Globus pallidus (tissue), 1 donor: ENCODE results near the gene CLRN1.
"Not testable (repeated sequence)": the region's sequence is repeated elsewhere in the genome, so short reads cannot be mapped to it uniquely, and the experiment has no call there.

Experiments
- DNase-seq: peaks from one replicate; pipeline ENCODE4 v3.0.0-alpha.2; 2015; ENCODE audit warnings: low spot score

The CLRN1 gene, protein sequence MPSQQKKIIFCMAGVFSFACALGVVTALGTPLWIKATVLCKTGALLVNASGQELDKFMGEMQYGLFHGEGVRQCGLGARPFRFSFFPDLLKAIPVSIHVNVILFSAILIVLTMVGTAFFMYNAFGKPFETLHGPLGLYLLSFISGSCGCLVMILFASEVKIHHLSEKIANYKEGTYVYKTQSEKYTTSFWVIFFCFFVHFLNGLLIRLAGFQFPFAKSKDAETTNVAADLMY

DNA sequence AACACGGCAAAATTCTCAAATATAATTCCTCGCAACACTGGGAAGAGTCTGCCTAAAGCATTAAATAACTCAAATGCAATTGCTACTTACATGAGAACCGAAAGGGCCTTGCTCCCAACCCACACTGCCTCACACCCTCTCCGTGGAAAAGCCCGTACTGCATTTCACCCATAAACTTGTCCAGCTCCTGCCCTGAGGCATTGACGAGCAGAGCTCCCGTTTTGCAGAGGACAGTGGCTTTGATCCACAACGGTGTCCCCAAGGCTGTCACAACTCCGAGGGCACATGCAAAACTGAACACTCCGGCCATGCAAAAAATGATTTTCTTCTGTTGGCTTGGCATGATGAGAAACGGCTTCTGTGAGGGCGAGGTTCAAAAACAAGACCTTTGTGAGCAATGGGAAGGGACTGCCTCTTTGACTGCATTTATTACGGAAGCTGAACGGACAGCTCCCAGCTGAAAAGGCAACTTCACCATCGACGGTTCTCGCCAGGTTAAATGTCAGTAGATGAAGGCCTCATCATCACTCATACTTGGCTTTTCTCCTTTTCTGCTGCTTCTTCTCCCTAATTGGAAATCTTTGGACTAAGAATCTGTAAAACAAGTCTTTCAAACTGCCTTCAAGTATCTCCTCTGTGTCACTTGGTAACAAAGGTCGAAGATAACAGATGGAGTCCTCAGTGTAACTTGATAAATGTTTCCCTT, at the start of gene CLRN1:
Gene CLRN1, minus strand, starts transcription at position 362 of the 706 bp plus-strand sequence. Its CDS starts 19 bp downstream, at position 343.
- DNase-seq: no peak

DNA sequence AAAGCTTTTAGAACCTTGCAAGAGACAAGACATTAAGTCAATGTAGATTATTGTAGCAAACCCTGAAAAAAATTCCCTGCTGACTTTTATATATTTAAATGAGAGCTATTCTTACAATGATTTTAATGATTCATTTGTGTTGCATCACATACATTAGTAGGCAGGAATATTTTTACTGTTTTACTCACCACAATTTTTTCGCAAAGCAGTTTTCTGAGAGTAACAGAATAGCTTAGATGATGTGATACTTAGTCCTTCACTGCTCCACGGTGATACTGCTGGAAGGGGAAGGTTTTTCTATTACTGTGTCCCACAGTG, 43.9 kb upstream of the CLRN1 start:
- DNase-seq: no peak

DNA sequence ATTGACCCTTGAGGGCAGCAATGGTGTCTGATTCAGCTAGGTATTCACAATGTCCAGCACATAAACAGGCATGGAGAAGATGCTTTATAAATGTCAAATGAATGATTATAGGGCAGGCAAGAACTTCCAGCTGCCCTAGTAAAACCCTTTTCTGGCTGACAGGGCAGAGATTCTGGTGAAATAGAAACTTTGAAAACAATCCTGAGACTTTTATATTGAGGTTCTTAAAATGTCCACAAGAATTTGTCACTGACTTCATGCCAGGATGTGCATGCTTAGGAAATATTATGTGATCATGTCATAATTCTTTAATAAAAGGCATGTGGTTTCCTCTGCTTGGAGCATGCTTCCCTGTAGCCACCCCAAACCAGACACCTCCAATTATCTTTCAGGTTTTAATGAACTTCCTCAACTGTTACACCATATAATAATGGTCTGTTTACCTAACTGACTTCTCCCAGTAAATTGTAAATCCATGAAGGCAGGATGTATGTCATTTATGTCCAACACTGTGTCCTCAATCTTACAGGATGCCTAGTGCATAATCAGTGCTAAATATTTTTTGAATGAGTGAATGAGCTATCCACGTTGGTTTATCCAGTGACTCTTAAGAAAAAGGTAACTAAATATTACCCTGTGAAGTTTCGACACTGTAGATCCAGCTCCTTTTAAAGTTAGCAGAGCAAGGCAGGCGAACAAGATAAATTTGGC, 43.4 kb upstream of the CLRN1 start:
- DNase-seq: no peak

DNA sequence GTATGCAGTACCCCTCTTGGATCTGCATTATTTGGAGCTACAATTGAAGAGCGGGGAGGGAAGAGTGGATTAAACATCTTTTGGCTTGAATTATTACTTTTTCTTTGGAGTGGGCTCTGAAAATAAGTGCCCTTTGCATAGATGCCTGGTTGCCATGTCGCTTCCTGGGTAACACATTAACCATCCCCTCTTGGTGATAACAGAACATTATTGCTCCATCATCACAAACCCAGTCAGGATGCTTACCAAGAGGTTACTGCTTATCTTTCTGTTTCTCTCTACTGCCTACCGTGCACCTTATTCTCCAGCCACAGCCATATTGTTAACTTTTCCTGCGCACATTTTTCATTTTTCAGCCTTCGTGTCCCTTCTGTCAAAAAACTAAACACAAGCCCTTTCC, 42.7 kb upstream of the CLRN1 start:
- no peak for DNase-seq

DNA sequence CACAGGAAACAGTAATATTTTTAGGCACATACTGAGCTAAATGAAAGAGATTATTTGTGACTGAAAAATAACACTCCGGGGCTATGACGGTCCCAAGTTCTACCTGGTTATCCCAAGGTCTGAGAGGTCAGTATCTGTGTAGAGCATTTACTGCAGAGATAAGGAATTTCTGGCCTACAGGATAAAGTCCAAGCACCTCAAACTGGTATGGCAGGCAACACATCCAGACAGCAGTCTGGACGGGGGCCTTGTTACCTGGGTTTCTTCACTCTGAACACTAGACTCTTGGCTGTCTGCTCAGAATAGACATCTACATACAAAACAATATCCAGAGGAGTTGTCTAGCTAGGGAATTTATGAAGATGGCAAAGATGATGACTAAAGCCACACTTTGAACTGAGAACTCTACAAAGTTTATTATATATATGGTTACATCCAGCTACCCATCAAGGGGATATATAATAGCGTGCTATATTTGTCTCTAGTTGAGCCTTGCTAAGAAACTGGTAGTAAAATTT, 42.0 kb upstream of the CLRN1 start:
- no peak for DNase-seq

DNA sequence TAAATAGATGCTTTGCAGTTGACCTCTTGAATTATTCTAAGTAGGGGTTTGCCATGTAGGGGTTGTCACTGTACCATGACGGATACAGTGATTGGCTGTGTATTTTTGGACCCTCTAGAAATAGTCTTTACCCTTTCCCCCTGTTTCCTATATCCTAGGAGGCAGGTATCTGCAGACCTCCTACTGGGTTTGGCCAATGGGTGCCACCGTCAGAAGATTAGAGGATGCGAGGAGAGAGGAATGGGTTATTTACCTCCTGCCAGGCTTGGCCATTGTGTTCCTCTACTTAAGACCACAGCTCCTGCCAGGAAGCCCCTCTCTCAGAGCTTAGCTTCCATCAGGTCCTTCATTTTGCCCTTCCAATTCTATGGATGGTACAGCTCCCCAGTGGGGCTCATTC, 40.2 kb upstream of the CLRN1 start:
- no peak for DNase-seq

DNA sequence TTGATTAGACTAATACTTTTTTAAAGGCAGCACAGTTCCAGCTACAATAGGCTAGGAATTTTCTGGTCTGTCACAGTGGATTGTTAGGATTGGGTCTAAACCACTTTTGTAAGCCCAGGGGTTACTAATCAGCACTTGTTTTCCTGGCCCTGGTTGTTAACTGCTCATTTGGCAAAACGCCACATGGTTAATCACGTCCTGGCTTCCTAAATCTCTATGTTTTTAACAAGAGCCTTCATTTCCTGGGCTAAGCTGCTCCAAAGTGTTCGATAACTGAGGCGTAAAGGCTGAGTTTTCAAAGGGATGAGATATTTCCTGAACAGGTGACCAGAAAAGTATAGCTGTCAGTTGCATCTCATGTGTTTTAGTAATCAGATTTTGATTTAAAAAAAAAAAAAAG, 38.9 kb upstream of the CLRN1 start:
- no peak for DNase-seq

DNA sequence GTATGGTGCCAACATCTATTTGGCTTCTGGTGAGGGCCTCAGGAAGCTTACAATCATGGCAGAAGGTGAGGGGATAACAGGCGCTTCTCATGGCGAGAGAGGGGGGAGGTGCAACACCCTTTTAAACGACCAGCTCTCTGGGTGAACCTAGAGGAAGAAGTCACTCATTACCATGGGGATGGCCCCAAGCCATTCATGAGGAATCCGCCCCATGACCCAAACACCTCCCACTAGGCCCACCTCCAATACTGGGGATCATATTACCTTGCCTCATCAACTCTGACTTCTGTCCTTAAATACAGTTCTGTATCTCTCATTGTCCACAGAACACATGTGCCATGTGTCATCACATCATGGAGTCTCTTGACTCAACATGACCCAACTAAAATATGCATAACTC, 37.5 kb upstream of the CLRN1 start:
- no peak for DNase-seq

DNA sequence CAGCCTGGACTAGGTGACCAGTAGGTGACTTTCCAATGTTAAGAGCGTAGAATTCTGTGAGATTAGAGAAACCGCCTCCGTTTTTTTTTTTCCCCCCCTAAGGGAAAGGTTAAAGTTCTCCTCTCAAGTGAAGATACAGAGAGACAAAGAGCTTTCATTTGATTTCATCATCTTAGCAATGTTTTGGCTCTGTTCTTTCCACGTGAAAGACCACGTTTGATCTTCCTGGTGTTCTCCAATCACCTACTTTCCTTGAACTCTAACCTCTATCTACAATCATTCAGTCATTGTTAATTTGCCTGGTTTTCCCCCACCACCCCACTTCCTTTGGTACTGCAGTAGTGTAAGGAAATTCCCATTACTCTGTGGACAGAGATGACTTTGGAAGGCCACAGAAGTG, 36.9 kb upstream of the CLRN1 start:
- no peak for DNase-seq

DNA sequence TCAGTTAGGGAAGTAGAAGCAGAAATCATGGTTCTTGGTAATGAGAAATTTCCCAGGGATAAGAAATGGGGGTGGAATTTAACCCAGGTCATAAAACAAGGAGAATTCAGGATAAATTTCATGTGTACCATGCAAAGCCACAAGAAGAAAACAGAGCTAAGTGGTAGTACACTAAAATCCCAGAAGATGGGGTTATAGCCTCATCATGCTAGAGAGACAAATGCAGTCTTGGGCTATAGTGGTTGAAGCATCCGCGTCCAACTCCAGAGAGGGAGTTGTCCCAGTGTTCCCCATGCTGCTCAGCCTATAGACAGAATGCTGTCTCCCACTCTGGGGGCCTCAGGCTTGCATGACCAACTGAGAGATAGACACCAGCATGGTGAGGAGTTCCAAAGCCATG, 36.2 kb upstream of the CLRN1 start:
- DNase-seq: peak; percentile 5

DNA sequence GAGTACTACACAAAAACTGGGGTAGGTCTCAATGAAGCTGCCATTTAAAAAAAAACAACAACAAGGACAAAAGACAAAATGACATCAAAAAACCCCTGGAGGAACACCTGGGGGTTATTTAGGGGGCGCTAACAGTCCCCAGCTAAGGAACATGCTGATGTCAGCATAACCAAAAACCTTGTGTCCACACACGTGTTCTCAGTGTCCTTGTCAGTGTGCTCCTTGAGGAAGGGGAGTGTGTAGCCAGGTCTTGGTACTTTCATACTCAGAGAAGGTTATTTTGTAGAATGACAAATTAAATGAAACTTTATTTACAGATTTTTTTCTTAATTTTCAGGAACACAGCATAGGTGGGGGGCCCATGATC, 31.2 kb upstream of the CLRN1 start:
- DNase-seq: no peak

DNA sequence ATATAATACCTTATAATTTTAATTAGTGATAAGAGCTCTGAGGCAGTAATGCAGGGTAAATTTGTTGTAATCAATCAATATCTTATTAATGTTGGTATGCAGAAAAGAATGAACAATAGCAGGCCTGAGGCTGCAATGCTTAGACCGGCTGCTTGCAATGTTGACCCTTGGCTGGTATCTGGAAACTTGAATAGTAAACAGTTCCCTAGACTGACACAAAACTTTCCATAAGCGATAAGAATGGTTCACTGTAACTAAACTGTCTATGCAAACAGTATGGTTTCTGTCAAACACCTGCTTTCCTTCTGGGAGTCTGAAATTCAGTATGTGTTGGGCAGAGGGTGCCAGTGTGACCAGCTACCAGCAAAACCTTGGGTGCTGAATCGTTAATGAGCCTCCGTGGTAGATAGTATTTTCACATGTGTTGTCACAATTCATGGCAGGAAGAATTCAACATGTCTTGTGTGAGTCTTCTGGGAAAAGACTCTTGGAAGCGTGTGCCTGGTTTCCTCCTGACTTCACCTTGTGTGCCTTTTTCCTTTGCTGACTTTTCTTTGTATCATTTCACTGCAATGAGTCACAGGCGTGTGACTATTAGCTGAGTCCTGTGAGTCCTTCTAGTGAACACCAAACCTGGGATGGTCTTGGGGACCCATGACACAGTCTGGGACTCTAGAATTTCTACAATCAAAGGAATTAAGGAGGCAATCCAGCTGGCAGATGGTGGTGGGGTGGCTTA, 30.7 kb upstream of the CLRN1 start:
- DNase-seq: no peak

DNA sequence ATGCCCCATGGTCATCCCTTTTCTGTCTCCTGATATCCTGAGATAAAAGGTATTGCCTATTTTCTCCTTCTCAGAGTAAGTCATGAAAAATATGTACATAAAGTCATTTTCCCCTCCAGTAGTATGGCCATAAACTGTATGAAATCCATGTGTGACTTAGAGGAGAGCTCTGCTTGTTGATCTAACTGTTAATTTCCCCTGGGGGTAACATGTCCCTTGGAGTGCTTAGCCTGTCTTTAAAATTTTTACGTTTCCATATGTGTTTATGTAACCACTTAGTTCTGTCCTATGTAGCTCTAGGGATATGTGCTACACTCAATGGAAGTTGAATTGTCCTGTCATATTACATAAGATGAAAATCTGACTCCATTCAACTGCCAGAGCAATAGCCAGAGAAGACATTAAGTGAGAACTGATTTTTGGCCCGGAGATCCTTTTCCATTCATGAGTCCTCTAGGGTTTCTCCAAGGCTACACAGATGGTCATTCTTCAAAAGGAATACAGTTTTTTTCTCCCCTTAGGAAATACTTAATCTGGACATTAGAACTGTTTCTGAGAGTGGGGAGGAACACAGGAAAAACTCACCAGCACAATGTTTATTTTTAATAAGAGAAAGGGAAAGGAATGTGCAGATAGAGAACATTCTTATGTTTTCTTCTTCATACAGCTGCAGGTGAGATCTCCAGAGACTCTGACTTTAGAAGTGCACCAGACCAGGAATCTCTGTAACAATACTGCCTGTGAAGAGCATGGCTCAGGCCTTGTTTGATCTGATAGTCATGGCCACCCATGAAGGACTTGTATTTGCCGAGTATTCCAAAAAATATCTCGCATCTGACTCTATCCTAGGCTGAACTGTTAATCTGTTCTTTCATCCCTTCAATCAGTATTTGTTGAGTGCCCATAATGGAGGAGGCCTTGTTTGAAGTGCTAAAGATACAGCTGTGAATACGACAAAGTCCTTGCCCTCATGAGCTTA, 29.8 kb upstream of the CLRN1 start:
- DNase-seq: no peak

DNA sequence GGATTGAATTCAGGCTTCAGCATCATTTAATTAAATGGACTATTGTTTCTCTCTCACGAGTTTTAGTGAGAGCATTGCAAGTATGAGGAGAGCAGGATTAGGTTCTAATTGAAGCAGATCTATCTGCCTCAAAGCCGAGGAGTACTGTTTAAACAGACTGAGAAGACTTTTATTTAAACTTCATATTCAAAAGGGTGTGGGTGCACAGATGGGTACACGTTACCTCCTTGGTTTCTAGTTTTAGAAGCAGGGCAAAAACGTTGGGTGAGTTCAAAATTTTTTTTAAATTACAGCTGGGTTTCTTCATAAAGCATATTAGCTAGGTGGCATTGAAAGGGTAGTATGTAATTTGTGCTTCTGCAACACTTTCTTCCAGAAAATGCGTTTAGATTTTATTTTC, 26.5 kb upstream of the CLRN1 start:
- no peak for DNase-seq

DNA sequence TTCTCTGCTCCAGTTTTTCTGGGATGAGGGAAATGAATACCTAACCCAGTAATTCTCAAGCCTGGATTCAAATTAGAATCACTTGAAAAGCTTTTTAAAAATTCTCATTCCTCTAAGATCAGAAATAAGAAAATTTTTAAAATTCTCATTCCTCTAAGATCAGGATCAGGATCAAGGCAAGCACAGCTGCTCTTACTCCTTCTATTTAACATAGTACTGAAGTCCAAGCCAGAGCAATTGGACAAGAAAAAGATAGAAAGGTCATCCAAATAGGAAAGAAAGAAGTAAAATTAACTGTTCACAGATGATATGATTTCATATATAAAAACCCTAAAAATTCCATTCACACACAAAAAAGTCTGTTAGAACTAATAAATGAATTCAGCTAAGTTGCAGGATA, 24.2 kb upstream of the CLRN1 start:
- DNase-seq: no peak

DNA sequence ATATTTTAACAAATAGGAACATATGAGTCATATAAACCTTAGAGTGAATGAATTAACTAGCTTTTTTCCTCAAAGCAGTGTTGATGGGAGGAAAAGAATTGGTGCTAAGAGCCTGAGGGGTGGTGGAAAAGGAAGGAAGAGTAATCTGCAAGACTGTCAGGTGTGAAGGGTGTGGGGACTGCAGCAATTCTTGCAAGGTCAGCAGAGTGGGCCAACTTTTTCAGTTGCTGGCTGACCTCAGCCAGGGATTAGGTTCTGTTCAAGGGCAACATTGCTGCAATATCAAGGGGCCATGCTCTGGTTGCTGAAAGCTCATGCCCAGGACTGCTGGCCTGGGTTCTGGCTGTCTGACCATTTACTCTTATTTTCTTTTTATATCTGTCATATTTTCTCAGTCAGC, 23.0 kb upstream of the CLRN1 start:
- no peak for DNase-seq

DNA sequence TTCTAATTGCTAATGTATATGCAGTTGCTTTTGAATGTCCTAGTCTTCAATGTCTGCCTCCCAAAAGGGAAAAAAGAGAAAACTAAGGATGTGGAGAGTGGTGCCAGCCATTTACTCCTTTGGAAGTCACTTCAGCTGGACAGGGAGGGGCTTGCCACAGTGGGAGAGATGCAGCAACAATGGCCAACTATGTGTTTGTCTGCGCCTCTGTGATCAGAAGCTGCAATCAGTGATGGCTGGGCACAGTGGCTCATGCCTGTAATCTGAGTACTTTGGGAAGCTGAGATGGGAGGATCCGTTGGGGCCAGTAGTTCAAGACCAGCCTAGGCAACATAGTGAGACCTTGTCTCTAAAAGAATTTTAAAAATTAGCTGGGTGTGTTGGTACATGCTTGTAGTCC, 16.7 kb upstream of the CLRN1 start:
- no peak for DNase-seq

DNA sequence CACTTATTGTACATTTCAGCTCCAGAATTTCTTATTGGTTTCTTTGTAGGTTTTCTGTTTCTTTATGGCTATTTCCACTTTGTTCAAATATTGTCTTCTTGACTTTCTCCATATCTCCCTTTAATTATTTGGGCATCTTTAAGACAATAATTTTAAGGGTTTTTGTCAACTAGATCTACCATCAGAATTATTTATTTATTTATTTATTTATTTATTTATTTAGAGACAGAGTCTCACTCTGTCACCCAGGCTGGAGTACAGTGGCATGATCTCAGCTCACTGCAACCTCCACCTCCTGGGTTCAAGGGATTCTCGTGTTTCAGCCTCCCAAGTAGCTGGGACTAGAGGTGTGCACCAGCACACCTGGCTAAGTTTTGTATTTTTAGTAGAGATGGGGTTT, 15.9 kb upstream of the CLRN1 start:
- not testable (repeated sequence) for DNase-seq

DNA sequence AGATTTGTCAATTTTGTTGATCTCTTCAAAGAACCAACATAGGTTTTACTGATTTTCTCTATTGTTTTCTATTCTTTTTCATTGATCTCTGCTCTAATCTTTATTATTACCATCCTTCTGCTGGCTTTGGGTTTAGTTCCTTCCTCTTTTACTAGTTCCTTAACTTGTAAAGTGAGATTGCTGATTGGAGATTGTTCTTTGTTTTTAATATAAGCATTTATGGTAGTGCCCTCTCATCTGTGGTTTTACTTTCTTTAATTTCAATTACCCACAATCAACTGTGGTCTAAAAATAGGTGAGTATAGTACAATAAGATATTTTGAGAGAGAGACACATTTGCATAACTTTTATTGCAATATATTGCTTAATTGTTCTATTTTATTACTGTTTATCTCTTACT, 13.2 kb upstream of the CLRN1 start:
- no peak for DNase-seq

DNA sequence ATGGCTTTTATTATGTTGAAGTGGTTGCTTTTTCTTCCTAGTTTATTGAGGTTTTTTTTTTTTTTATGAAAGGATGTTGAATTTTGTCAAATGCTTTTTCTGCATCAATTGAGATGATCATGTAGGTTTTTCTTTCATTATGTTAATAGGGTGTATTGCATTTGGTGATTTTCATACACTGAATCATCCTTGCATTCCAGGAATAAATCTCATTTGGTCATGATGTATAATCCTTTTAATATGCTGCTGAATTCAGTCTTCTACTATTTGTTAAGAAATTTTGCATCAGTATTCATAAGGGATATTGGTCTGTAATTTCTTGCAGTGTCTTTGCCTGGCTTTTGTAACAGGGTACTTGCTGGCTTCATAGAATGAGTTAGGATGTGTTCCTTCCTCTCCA, 11.5 kb upstream of the CLRN1 start:
- no peak for DNase-seq

DNA sequence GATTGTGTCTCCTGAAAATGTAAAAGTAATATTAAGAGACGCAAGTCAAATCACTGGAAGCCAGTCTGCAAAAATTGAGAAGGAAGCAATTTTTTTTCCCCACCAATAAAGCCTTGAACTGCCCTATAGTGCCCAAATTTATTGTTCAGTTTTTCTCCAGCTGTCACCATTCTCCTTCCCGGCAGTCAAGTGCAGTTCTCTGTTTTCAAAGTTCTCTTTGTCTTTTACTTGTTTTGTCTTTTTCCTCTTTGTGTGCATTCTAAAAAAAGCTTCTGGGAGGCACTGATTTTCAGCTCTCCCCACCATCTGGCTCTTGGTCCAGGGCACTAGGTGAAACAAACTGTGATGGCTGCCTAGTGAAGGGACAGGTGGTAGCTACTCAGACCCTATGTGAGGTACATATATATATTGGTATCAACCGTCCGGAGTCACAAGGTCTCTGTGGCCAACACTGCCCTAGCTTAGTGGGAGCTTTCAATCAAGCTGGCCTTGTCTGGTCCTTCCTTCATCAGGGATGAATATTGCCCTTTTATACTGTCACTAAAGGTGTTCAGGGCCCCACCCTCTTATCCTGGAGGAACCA, 6.1 kb upstream of the CLRN1 start:
- no peak for DNase-seq
